ENCODE results near the gene IYD.

The IYD gene

DNA sequence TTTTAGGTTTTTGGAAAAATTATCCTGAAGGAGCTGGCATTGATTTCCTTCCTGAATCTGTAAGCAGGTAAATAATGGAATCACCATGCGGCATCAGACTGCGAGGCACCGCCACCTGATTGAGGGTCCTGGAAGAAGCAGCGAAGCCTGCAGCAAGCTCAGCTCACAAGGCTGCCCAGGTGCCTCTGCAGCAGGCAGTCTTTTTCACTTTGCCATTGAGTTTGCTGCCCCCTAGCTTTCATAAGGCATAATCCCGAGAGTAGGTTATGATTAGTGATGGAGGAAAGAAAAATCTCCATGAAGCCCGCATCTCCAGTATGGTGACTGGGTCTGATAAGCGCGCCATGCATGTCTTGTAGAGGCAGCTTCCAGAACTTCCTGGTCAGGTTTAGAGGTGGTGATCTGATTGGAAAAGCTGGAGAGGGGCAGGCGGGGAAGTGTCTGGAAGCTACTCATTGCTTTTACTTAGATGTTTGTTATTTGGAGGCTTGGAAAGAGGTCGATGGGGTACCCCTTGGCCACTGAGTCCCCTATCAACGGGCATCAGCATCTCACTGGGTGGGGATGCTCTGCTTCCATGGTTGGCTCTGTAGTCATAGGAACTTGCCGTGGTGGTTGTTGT is 26.7 kb downstream of the IYD start:
- DNase-seq, result peak; percentile 53

DNA sequence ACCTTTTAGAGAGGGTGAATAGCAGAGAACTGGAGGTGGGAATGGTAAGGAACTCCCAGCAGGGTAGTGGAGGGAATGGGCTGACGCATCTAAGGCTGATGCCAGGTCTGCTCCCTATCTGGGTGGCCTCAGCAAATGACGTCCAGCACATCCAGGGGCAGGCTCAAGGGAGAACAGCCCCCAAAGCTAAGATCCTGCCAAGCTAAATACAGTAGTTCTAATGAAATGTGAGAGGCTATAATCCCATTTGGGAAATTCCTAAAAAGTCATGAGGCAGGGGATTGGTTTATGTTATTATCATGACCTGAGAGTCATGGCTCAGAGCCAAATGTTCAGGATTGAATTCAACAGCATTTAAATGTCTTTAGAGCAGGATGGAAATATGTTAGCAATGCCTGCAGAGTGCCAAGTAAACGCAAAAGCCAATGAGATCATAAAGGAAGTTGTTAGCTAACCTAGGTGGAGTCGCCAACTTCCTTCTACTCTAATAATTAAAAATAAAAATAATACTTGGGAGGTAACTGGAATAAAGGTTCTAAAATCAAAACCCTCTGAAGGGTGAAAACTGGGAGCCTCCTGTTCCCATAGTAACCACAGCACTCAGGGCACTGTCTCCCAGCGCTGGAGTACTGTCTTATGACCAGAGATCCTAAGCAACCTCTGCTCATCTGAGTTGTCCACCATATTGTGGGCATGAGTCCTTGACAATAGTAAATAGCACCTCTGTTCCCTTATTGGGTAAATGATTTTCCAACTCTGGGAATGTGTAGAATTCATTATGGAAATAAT is 34.8 kb downstream of the IYD start:
- DNase-seq, result no peak

DNA sequence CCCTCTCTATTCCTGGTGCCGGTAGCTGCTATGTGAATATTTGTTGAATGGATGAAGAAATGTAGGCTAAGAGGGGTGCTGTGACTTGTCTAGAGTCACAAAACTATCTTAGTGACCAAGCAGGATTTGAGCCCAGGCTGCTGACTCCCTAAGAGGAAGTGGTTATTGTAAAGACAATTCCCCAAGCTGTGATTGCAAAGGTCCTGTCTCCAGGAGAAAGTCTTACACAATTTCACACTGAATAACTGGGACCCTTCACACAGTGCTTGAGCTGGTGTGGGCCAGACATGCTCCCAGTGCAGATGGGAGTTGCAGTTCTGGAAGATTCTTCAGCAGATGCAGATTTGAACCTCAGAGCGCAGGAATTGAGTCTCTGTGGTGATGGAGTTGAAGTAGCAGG is 38.1 kb downstream of the IYD start:
- no peak for DNase-seq

DNA sequence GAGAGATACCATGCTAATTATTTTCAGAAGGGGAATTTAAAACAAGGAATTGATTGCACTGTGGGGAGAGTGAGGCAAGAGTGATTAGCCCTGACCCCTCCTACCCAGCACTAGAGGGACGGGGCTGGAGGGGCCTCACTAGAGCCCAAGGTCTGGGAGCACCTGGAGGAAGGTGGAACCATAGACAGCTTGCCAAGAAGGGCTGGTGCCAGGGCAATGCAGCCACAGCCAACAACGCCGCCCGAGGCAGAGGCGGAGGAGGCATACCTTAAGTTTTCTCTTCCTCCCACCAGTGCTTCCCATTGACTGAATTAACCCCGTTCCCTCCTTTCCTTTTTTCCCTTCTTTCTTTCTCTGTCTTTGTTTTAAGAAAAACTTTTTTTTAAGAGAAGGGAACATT is 40.0 kb downstream of the IYD start:
- DNase-seq, result no peak

DNA sequence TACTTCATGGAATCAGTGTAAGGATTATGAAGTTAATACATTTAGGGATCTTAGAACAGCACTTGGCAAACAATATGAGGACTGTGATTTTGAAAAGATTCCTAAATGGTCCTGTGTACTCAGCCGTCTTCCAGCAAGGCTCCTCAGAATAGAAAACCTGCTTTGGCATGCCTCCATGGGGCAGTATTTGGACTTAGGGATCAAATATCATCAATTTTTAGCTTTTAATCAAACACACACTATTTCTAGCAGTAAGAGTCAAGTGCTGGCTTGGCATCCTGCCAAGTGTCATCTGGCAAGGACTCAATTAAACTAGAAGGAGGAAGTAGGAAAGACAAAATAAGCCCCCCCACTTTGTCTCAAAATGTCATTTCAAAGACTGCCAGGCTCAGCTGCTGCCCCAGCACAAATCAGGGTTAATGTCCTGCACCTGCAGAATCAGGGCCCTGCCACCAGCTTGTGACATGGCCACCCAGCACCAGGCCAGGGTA is 40.8 kb downstream of the IYD start:
- no peak for DNase-seq

DNA sequence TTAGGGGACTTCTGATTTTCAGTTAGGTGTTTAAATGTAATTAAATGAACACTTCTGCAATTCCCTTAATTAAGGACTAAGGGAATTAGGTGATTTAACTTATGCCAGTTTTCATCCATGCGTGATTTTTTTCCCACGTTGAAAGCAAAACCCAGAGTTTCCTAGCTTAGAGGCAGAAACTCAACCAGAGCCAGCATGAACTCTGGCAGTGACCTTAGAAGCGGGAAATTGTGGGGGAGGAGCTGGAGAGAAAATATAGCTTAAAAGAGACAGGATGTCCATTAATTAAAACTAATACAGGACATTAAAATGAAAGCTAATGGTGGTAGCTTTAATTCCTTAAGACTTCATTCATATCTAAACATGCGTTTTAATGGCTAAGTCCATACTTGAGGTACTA is 41.6 kb downstream of the IYD start:
- no peak for DNase-seq

DNA sequence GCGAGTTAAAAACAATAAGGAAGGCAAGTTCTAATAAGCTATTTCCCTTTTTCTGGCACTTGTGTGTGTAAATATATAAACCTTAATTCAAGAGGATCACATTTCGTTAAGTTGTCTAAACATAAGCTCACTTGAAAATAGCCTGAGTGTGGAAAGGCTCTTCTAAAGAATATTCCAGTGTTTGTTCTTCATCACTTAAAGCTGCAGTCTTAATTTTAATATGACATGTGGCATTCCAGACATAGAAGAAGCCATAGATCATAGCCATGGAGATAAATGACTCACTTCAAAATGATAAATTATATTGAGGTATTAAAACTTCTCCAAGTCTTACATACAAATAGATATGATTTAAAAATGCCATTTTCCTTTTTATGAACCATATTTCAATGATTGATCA is 42.1 kb downstream of the IYD start:
- DNase-seq, result no peak

DNA sequence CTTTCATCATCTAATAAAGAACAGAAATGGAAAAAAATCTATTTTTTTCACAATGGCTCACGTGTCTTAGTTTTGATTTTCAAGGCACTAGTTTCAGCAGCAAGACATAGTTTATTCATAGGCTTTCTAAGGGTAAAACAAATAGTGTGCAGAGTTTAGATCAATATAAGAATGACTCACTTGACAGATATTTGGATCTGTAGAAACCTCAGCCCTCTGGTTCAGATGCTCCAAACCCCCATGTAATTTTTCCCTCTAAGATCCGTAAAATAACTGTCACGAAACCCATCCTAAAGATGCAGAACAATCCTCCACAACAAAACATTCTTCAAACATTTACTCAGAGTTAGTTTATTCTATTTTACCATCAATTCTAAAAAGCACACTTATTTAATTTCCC is 43.4 kb downstream of the IYD start:
- DNase-seq, result no peak

DNA sequence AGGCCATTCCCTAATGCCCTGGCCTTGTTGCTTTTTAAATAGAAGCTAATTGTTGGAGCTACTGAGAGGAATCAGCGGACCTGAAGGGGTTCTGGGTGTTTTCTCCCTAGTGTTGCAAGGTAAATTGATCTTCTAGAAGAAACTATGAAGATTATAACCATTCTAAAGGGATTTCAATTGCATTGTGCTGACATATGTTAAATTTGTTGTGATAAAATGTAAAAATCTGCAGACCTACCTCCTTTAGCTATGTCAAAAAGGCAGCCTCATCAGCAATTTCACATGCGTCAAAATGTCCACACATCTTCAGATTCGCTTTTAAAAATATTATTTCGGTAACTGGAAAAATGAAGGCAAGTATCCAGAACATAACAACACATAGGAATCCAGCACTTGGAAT is 44.4 kb downstream of the IYD start:
- no peak for DNase-seq

DNA sequence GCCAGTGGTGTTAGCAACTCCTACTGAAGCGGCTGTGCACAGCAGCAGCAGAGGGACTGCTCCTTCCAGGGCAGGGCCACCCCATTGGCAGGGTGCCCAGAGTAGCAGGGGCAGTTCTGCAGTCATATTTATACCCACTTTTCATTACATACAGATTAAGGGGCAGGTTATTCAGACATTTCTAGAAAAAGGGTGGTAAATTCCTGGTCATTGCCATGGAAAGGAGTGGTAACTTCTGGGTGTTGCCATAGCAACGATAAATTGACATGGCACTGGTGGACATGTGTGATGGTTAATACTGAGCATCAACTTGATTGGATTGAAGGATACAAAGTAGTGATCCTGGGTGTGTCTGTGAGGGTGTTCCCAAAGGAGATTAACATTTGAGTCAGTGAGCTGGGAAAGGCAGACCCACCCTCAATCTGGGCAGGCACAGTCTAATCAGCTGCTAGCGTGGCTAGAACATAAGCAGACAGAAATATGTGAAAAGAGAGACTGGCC is 45.0 kb downstream of the IYD start:
- no peak for DNase-seq

DNA sequence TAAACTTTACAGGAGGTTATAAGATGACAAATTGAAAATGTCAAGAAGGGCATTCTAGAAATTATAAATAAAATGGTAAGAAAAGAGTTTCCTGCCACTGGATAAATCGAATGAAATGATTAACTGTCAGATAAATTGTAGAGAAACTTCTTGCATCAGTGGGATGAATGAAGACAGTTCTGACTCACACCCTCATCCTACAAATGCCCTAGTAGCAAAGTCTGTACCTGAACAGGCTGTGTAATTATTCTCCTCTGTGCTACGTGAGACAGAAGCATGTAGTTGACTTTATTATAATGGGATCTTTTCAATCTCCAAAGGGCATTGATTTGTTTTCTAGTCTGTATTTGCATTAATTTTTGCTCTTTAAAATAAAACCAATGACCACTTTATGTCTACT is 47.3 kb downstream of the IYD start:
- no peak for DNase-seq

DNA sequence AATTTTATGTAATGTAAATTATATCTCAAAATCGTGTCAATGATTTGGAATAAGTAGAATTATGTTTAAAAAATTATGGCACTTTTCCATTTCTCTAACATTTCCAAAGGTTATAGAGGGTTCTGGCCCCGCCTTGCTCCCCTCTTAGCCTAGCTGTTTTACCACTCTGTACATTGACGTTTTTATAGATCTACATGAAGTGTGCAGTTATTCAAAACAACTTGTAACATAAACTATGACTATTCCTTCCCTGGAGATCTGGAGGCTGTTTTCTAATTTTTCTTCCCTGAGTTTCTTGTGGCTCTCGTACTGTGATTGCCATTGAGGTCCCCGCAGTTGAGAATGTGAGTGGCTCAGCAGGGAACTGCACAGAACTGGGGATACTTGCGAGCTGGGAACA is 48.4 kb downstream of the IYD start:
- no peak for DNase-seq

DNA sequence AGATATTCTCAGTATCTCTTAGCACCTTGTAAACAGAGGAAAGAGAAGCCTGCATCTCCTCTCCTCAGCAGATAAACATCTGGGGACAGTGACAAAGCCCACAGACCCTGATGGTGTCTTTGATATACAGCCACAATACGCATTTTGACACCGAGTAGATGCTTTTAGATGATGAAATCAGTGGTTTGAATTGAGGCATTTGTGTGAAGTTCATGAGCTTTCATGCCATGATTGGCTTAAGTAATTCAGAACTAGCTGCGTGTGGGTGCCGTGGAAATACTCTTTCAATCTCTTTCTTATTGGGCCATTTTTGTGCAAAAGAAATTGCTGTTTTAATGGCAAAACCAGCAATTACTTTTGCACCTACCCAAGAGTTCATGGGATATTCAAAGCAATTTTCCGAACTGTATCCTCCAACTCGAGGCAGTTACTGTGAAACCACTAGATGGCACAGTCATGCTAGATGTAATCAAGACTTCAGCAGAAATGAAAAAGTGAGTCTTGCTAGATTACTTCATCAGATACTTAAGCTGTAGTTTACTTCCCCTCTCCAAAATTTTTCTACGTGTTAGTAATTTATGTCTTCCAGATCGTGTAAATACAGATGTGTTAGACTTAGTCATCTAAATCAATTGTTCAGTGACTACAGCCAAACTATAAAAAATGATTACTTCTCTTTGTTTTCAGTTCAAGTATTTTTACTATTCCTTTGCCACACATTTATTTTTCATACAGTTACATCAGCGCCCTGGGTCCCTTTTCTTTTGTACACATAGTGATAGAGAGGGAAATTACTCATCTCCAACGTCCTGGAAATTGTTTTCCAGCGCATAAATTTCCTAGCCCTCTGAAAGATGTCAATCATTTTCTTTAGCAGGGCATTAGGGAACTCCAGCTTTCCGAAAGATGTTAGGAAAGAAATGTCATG is 49.4 kb downstream of the IYD start:
- peak; percentile 50 for DNase-seq

DNA sequence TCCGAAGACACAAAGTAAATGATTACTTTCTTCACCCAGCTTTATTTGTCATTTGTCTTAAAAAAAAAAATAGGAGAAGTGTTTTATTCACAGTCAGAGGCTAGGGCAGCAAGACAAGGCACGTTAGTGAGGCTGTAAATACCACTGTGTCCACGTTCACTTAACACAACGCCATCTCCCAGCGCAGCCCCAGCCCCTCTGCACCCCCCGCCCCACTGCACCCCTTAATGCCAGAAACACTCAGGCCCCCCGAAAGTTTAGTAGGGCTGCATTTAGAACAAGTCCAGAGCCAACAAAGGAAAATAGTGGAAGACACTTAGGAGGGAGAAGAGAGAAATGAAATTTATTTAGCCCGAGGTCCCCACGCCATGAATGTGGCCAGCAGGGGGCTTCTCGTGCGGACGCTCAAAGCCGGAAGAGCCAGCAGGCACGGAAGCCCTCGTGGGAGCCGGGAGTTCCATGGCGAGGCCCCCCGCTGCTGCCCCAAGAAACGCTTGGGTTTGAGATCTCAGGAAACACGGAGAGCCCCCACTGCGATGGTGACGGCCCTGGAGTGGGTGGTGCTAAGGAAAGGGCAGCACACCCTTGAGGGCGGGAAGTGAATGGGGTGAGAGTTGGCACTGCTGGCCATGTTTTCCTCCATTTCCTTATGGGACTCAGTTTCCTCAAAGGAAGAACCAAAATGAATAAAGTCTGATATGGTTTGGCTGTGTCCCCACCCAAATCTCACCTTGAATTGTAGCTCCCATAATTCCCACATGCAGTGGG is 50.2 kb downstream of the IYD start:
- no peak for DNase-seq

DNA sequence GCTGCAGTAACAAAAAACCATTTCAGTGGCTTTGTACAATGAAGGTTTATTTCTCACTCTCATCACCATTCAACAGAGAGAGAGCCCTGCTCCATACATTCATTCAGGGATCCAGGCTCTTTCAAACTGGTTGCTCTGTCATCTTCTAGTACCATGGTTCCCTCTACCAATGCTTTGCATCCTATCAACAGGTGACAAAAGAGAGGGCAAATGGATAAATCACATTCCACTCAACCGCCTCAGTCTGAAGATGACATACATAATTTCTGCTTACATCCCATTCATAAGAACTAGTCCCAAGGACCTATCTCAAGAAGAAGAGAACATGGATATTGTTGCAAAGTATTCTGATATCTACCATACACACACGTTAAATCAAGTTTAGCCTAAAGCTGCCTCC is 51.6 kb downstream of the IYD start:
- no peak for DNase-seq

DNA sequence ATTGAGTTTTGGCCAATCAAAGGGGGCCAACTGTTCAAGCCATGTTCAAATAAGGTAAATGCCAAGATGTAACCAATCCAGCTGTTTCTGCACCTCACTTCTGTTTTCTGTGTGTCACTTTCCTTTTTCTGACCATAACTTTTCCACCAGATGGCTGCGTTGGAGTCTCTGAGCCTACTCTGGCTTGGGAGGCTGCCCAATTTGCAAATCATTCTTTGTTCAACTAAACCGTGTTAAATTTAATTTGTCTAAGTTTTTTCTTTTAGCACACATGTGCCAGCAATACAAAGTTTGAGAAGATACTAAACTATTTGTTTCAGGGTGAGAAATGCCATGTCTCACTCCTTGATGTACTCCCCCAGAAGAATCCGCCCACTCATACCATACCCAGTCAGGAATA is 52.1 kb downstream of the IYD start:
- DNase-seq, result no peak

DNA sequence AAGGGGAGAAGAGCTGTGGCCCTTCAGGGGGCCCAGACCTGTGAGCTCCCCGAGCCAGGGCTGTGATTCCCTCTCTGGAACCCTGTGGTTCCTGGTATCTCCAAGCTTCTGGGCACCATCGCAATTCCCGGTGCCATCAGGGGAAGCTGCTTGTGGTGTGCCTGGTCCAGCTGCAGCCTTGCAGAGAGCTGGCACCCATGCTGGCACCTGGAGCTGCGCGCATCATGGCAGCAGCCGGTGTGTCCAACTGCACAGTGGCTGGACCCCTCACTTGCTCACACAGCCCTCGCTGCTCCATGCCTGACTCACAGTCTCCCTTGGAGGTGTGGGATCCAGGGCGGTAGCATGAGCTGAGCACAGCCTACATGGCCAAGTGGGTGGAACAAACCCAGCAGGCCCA is 56.7 kb downstream of the IYD start:
- no peak for DNase-seq

DNA sequence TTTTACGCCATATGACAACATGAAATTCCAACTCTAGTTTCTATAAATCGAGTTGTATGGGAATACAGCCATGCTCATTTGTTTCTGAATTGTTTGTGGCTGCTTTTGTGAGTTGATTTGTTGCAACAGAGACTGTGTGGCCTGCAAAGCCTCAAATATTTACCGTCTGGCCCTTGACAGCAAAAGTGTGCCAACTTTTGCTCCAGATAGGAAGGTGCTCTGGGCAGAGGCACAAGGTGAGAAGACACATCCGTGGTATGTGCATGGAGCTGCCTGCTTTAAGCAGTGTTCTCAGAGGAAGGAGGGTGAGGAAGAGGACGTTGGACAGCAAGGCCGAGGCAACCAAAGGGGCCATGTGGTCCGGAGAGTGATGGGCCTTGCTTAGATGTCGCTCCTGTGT is 57.4 kb downstream of the IYD start:
- no peak for DNase-seq

DNA sequence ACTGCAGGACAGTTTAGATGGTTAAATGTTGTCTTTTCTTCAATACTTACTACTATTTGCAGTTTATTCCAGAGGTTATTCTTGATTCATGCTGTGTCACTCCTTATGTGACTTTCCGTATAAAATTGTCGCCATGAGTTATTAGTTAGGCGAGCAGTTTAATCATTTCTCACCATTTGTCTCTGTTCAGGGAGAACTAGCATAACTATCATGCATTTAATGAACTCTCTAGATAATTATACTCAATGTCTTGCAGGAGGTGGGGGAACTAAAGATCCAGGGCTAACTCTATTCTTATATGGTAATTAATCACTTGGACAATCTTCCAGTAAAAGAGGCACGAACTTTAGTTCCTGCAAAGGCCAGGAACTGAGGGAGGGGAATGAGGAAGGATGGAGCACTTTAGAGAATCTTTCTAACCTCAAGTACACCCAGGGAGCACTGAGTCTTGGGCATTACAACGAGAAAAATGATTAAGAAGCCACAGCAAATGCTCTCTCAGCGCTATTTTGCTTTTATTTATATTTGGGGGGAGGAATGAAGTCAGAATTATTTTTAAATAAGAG is 58.3 kb downstream of the IYD start:
- no peak for DNase-seq

DNA sequence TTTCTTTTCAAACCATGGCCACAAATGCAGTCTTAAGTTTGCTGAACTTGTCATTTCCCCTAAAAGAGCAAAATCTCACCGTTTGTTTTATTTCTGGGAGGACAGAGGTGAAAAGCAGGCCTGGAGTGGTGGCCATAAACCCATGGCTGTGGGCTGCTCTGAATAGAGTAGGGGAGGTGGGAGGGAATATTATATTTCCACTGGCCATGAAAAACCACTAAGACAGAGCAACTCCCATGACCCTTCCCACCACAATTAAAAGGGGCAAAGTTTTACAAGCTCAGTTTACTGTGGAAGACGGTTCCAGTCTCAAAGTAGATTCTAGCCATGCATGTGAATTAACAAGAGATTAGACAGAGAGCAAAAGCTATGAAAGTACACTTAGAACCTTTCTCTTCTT is 59.0 kb downstream of the IYD start:
- no peak for DNase-seq

DNA sequence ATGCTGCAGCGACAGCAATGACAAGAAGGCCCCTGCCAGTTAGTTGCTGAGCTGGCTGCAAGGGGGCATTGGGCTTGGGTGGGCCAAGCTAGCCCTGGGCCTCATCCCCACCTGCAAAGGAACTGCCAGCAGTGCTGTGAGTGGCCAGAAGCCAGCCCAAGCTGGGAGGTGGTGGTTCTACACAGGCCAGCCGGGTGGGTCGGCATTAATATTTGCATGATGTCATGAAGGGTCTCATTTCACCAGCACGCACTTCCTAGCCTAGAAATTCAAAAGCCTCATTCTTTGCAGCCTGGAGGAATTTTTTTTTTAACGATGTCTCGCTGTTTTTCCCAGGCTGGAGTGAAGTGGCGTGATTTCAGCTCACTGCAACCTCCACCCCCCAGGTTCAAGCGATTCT is 62.0 kb downstream of the IYD start:
- DNase-seq, result no peak

DNA sequence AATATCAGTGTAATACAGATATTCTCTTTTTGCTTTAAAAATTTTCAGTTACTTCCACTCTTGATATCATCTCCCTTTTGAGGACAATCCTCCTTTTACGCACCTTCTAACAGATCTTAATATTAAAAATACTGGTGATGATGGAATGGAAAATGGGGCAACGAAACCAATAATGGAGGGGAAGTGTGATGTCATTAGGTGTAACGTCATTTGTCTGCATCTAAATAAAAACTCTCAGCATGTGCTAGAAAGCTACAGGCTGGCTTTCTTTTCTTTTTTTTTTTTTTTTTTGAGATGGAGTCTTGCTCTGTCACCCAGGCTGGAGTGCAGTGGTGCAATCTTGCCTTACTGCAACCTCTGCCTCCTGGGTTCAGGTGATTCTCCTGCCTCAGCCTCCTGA is 66.5 kb downstream of the IYD start:
- DNase-seq, result no peak
